CD4-positive, alpha-beta T cell treated with Interleukin-10 for 1 hour (primary cell): Measurements from ENCODE around the gene TRIM17.

ENCODE experiments used
- DNase-seq: peaks from one replicate; pipeline ENCODE4 v3.0.0-alpha.2; 2020

The TRIM17 gene

GRCh38 chr1:228376651-228377631, 39.7 kb downstream of the TRIM17 start:
- DNase-seq = no peak

GRCh38 chr1:228376262-228376628, 40.4 kb downstream of the TRIM17 start:
- no peak for DNase-seq

GRCh38 chr1:228375578-228376261, 40.9 kb downstream of the TRIM17 start:
- DNase-seq = no peak

- DNase-seq = no peak
Measured at GRCh38 chr1:228374711-228375577, 41.7 kb downstream of the TRIM17 start.

- DNase-seq = no peak
Measured at GRCh38 chr1:228373681-228374571, 42.7 kb downstream of the TRIM17 start.

DNA sequence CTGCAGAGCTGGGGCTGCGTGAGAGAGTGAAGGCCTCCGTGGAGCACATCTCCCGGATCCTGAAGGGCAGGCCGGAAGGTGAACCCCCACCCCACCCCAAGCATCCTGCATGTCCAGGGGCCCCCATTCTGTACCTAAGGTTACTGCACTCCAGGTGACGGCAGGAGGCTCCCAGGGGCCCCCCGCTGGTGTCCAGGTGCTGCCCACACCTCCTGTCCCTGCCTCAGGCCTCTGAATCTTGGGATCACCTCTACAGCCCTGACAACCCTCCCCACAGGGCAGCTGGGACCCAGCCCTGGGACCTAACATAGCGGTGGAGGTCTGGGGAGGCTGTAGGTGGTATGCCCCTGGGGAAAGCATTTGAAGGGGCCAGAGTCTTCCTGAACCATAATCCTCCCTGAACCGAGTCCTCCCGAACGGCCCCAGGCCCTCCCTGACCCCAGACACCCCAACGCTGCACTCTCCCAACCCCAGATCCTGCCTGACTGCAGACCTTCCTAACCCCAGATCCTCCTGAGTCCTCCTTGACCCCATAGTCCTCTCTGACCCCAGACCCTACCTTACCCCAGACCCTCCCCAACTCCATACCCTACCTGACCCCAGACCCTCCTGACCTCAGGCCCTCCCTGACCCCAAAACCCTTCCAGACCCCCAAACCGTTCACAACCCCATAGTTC, 43.5 kb downstream of the TRIM17 start:
- no peak for DNase-seq

DNA sequence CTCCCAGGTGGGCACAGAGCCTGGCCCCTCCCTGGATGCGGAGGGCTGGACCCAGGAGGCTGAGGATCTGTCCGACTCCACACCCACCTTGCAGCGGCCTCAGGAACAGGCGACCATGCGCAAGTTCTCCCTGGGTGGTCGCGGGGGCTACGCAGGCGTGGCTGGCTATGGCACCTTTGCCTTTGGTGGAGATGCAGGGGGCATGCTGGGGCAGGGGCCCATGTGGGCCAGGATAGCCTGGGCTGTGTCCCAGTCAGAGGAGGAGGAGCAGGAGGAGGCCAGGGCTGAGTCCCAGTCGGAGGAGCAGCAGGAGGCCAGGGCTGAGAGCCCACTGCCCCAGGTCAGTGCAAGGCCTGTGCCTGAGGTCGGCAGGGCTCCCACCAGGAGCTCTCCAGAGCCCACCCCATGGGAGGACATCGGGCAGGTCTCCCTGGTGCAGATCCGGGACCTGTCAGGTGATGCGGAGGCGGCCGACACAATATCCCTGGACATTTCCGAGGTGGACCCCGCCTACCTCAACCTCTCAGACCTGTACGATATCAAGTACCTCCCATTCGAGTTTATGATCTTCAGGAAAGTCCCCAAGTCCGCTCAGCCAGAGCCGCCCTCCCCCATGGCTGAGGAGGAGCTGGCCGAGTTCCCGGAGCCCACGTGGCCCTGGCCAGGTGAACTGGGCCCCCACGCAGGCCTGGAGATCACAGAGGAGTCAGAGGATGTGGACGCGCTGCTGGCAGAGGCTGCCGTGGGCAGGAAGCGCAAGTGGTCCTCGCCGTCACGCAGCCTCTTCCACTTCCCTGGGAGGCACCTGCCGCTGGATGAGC, 44.3 kb downstream of the TRIM17 start:
- DNase-seq = no peak

- no peak for DNase-seq
Measured at GRCh38 chr1:228371741-228372182, 44.9 kb downstream of the TRIM17 start.

DNA sequence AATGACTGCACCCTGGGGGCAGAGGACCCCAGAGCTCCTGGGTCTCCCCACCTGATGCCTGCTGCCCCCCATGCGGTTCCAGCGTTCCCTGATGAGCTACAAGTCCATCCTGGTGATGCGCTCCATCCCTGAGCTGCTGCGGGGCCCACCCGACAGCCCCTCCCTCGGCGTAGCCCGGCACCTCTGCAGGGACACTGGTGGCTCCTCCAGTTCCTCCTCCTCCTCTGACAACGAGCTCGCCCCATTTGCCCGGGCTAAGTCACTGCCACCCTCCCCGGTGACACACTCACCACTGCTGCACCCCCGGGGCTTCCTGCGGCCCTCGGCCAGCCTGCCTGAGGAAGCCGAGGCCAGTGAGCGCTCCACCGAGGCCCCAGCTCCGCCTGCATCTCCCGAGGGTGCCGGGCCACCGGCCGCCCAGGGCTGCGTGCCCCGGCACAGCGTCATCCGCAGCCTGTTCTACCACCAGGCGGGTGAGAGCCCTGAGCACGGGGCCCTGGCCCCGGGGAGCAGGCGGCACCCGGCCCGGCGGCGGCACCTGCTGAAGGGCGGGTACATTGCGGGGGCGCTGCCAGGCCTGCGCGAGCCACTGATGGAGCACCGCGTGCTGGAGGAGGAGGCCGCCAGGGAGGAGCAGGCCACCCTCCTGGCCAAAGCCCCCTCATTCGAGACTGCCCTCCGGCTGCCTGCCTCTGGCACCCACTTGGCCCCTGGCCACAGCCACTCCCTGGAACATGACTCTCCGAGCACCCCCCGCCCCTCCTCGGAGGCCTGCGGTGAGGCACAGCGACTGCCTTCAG, 45.5 kb downstream of the TRIM17 start:
- no peak for DNase-seq

GRCh38 chr1:228370439-228370940, 46.2 kb downstream of the TRIM17 start:
- DNase-seq = no peak

DNA sequence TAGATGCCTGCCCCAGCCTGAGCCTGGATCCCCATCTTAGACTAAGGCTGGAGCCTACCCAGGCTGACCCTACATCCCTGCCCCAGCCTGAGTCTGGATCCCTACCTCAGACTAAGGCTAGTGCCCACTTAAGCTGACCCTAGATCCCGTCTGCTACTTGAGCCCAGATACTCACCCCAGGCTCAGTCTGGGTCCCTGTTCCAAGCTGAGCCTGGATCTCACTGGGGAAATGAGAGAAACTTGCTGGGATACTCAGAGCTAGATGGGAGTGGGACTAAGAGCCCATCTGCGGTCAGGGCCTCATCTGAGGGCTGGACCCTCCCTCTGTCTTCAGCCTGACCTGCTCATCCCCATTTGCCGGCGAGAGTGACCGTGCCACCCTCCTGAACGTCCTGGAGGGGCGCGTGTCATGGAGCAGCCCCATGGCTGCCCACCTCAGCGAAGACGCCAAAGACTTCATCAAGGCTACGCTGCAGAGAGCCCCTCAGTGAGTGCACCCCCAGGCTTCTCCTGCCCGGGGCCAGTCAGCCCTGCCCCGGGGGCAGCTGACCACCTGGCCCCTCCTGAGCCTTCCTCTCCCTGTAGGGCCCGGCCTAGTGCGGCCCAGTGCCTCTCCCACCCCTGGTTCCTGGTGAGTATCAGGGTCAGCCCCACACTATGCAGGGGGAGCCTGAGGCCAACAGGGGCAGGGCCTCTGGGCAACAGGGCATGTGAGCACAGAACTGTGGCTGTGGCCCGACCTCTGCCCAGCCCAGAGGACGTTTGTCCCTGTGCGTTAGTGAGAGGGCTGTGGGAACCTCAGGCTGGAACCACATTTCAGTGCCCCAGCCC, 46.8 kb downstream of the TRIM17 start:
- no peak for DNase-seq

DNA sequence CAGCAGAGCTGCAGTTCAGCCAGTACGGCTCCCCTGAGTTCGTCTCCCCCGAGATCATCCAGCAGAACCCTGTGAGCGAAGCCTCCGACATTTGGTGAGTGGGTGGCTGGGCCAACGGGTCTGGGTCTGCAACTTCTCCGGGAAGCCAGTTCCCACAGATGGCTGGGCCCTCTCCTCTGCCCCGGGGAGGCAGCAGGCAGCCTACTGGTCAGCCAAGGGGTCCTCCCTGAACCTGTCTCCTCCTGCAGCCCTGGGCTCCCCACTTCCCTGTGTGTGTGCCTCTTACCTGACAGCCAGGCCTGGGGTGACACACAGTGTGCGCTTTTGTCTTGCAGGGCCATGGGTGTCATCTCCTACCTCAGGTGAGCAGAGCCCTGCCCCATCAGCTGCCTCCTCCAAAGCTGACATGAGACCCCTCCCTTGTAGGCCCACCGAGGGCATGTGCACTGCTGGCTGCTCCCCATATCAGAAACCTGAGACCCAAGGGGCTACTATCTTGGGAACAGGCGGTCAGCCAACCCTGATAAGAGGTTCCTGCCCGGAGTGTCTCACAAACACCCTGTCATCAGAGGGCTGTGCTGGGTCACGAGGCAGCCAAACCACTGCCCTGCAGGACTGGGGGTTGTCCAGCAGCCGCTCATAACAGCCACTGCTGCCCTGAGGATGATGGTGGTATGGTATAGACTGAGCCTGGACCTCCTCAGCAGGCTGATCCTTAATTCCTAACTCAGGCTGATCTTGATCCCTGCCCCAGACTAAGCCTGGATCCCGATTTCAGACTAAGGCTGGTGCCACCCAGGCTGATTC, 47.7 kb downstream of the TRIM17 start:
- no peak for DNase-seq

- DNase-seq = no peak
Measured at GRCh38 chr1:228367798-228368791, 48.6 kb downstream of the TRIM17 start.

DNA sequence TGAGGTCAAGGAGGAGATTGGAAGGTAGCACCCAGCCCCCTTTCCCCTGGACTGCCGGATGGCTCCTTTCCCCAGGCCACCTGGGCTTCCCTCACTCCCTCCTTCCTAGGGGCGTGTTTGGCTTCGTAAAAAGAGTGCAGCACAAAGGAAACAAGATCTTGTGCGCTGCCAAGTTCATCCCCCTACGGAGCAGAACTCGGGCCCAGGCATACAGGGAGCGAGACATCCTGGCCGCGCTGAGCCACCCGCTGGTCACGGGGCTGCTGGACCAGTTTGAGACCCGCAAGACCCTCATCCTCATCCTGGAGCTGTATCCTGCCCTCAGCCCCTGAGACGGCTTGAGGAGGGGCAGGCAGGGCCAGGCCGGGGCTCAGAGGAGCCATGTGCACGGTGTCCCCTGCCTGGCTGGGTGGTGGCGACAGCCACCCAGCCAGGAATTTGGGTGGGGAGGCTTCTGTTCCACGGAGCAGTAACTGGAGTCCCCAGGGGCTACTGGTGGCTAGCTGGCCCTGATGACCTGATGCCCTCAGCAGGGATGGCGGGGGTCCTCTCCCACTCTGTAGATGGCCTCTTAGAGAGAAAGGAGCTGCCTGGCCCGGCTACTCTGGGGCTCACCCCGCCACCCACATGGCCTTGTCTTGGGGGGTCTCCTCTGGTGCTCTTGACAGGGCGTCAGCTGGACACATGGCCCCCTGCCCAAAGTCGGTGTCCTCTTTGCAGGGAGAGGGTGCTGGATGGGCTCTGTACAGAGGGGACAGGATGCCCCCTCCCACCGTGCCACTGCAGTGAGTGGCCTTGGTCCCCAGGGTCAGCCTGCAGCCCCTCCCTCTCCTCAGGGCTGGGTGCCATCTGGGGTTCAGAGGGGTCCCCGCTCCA, 49.6 kb downstream of the TRIM17 start:
- no peak for DNase-seq
